Measurements from ENCODE around the gene KRTAP10-7.
A peak's percentile ranks its signal among the peaks of the same experiment; 100 is the strongest.
"Not testable (repeated sequence)": the region's sequence is repeated elsewhere in the genome, so short reads cannot be mapped to it uniquely, and the experiment has no call there.

The KRTAP10-7 gene

GRCh38 chr21:44571844-44572782, 28.3 kb upstream of the KRTAP10-7 start:
- DNase-seq, result no peak

GRCh38 chr21:44572959-44573583, 27.3 kb upstream of the KRTAP10-7 start:
- no peak for DNase-seq

- DNase-seq, result not testable (repeated sequence)
These were observed 26.6 kb upstream of the KRTAP10-7 start, which contains the start of gene KRTAP10-4 for GRCh38 chr21:44573630-44574456. TSS of gene KRTAP10-4 (plus strand) at chr21:44573729. CDS start at chr21:44573759, 30 bp downstream.

- peak in 1 of 2 experiments; percentile 21 for DNase-seq
These were observed 25.7 kb upstream of the KRTAP10-7 start for GRCh38 chr21:44574457-44575306.

GRCh38 chr21:44575307-44576024, 24.9 kb upstream of the KRTAP10-7 start:
- DNase-seq, result no peak

GRCh38 chr21:44576025-44576420, 24.4 kb upstream of the KRTAP10-7 start:
- no peak for DNase-seq

GRCh38 chr21:44578371-44579055, 21.9 kb upstream of the KRTAP10-7 start:
- no peak for DNase-seq

- DNase-seq, result no peak
These were observed 21.2 kb upstream of the KRTAP10-7 start for GRCh38 chr21:44579056-44579832.

GRCh38 chr21:44579833-44580144, 20.6 kb upstream of the KRTAP10-7 start:
- no peak for DNase-seq

- not testable (repeated sequence) for DNase-seq
These were observed 20.1 kb upstream of the KRTAP10-7 start, which contains the start of gene KRTAP10-5 for GRCh38 chr21:44580231-44580821. TSS of gene KRTAP10-5 (minus strand) at chr21:44580604. CDS start at chr21:44580578, 26 bp downstream.

- DNase-seq, result no peak
These were observed 19.2 kb upstream of the KRTAP10-7 start for GRCh38 chr21:44581158-44581557.

GRCh38 chr21:44582055-44582454, 18.3 kb upstream of the KRTAP10-7 start:
- DNase-seq, result peak; percentile 14 to 32

- no peak for DNase-seq
These were observed 17.2 kb upstream of the KRTAP10-7 start for GRCh38 chr21:44583089-44583799.

- DNase-seq, result no peak
These were observed 16.6 kb upstream of the KRTAP10-7 start for GRCh38 chr21:44583800-44584147.

GRCh38 chr21:44585892-44586291, 14.5 kb upstream of the KRTAP10-7 start:
- DNase-seq, result no peak

GRCh38 chr21:44589094-44589493, 11.3 kb upstream of the KRTAP10-7 start:
- DNase-seq, result no peak

GRCh38 chr21:44589586-44590305, 10.7 kb upstream of the KRTAP10-7 start:
- DNase-seq, result no peak

GRCh38 chr21:44590311-44590721, 10.1 kb upstream of the KRTAP10-7 start:
- no peak for DNase-seq
